ENCODE results near the gene PRCD. TPM values are rescaled to one million over a fixed set of nuclear protein-coding genes. Genes with fewer than 3 reads are reported as not detected.

The PRCD gene
- polyA plus RNA-seq, 1 donor (not counting 4 experiments of a cell fraction or from before 2014, with no cell fraction given), result 1.2 TPM

- Histone ChIP-seq H3K9me3 (ENCODE audit: control insufficient read depth, low read depth, low read length) (no peaks in the 10 kb centered on the region), H3K9ac (ENCODE audit: control insufficient read depth, extremely low read depth, insufficient read depth, low read length) (peak overlapping the region; percentile 95)
Measured at GRCh38 chr17:76498876-76499251, 41.0 kb upstream of the PRCD start.

GRCh38 chr17:76499267-76499667, 40.6 kb upstream of the PRCD start:
- no peaks in the 10 kb centered on the region for H3K9me3 ChIP-seq (ENCODE audit: control insufficient read depth, low read depth, low read length)
- H3K9me1 ChIP-seq (ENCODE audit: control insufficient read depth, extremely low read depth, insufficient read depth, low read length), result peaks cover 3% of the 10 kb centered on the region
- no peak overlapping the region for H2AFZ ChIP-seq (ENCODE audit: control insufficient read depth, low read length)
- peaks cover 21% of the 10 kb centered on the region for H4K20me1 ChIP-seq (ENCODE audit: control insufficient read depth, extremely low read depth, insufficient read depth, low read length)
- H3K4me3 ChIP-seq (ENCODE audit: control insufficient read depth in 2 of 3, extremely low read depth in 1 of 3, insufficient read depth in 2 of 3, low read depth in 1 of 3, low read length in 3 of 3), result peak overlapping the region; percentile 87 to 97 (median 94)
- H3K27ac ChIP-seq (ENCODE audit: control insufficient read depth, insufficient read depth, low read length), result peak overlapping the region; percentile 91
- H3K79me2 ChIP-seq (ENCODE audit: control insufficient read depth, insufficient read depth, low read length), result peaks cover 55% of the 10 kb centered on the region
- no peak for FAIRE-seq
- H3K36me3 ChIP-seq (ENCODE audit: control insufficient read depth in 2 of 2, extremely low read depth in 1 of 2, insufficient read depth in 2 of 2, low read length in 2 of 2), result peaks cover 5 to 6% of the 10 kb centered on the region in 2 experiments
- H3K9ac ChIP-seq (ENCODE audit: control insufficient read depth, extremely low read depth, insufficient read depth, low read length), result peak overlapping the region; percentile 95
- peaks cover 33% of the 10 kb centered on the region for H3K4me1 ChIP-seq (ENCODE audit: control insufficient read depth, extremely low read depth, insufficient read depth, low read length)
- H3K4me2 ChIP-seq (ENCODE audit: control insufficient read depth, extremely low read depth, insufficient read depth, low read depth, low read length), result peak overlapping the region; percentile 84
- H3K27me3 ChIP-seq (ENCODE audit: control insufficient read depth, extremely low read depth, insufficient read depth, low read length), result no peaks in the 10 kb centered on the region
- no peak for TF ChIP-seq EZH2 (IDR thresholded peaks at IDR 0.05; ENCODE audit: low read length)
- no peak for TF ChIP-seq CTCF (optimal IDR thresholded peaks at IDR 0.05 in 1 of 3, IDR thresholded peaks at IDR 0.05 in 1 of 3, conservative IDR thresholded peaks at IDR 0.05 in 1 of 3; ENCODE audit: extremely low read depth in 1 of 3, insufficient read depth in 2 of 3, low read length in 3 of 3)
- no peak for DNase-seq (ENCODE audit: low read depth, low spot score)
- dilution Hi-C loops (cut with MboI; ENCODE audit: extremely low pct_ligation_motif_present, low sequenced_read_pairs), result no loop called here

More at GRCh38 chr17:76498876-76499251, 41.0 kb upstream of the PRCD start:
- H3K4me3 ChIP-seq (ENCODE audit: control insufficient read depth in 2 of 3, extremely low read depth in 1 of 3, insufficient read depth in 2 of 3, low read depth in 1 of 3, low read length in 3 of 3), result peak overlapping the region; percentile 87 to 97 (median 94)
- TF ChIP-seq EZH2 (IDR thresholded peaks at IDR 0.05; ENCODE audit: low read length) (no peak), CTCF (optimal IDR thresholded peaks at IDR 0.05 in 1 of 3, IDR thresholded peaks at IDR 0.05 in 1 of 3, conservative IDR thresholded peaks at IDR 0.05 in 1 of 3; ENCODE audit: extremely low read depth in 1 of 3, insufficient read depth in 2 of 3, low read length in 3 of 3) (no peak)
- FAIRE-seq, result no peak
- peaks cover 3% of the 10 kb centered on the region for H3K9me1 ChIP-seq (ENCODE audit: control insufficient read depth, extremely low read depth, insufficient read depth, low read length)
- H3K27ac ChIP-seq (ENCODE audit: control insufficient read depth, insufficient read depth, low read length), result peak overlapping the region; percentile 91
- H4K20me1 ChIP-seq (ENCODE audit: control insufficient read depth, extremely low read depth, insufficient read depth, low read length), result peaks cover 21% of the 10 kb centered on the region
- dilution Hi-C loops (cut with MboI; ENCODE audit: extremely low pct_ligation_motif_present, low sequenced_read_pairs), result no loop called here
- peaks cover 36% of the 10 kb centered on the region for H3K4me1 ChIP-seq (ENCODE audit: control insufficient read depth, extremely low read depth, insufficient read depth, low read length)
- no peak for DNase-seq (ENCODE audit: low read depth, low spot score)
- H3K79me2 ChIP-seq (ENCODE audit: control insufficient read depth, insufficient read depth, low read length), result peaks cover 58% of the 10 kb centered on the region
- peaks cover 5 to 6% of the 10 kb centered on the region in 2 experiments for H3K36me3 ChIP-seq (ENCODE audit: control insufficient read depth in 2 of 2, extremely low read depth in 1 of 2, insufficient read depth in 2 of 2, low read length in 2 of 2)
- no peak overlapping the region for H2AFZ ChIP-seq (ENCODE audit: control insufficient read depth, low read length)
- H3K4me2 ChIP-seq (ENCODE audit: control insufficient read depth, extremely low read depth, insufficient read depth, low read depth, low read length), result peak overlapping the region; percentile 84
- H3K27me3 ChIP-seq (ENCODE audit: control insufficient read depth, extremely low read depth, insufficient read depth, low read length), result no peaks in the 10 kb centered on the region

Data from keratinocyte (primary cell).